Stimulated activated CD4-positive, alpha-beta T cell treated with anti-CD3 and anti-CD28 coated beads, Interleukin-12 subunit alpha, Interleukin-12 subunit beta, amount 100 ng/mL, for 24 hours (primary cell): Measurements from ENCODE around the gene CRAMP1.

Experiments
- DNase-seq, 2 experiments: peaks; one replicate each; pipeline ENCODE4 v3.0.0-alpha.2; 2020; ENCODE audit warnings: low read depth in 2 of 2

The CRAMP1 gene

GRCh38 chr16:1655909-1656807, 44.0 kb downstream of the CRAMP1 start:
- no peak for DNase-seq

GRCh38 chr16:1656808-1657617, 44.9 kb downstream of the CRAMP1 start:
- no peak for DNase-seq

GRCh38 chr16:1657841-1658240, 45.7 kb downstream of the CRAMP1 start:
- no peak for DNase-seq

GRCh38 chr16:1659031-1659430, 46.9 kb downstream of the CRAMP1 start:
- DNase-seq = no peak

- no peak for DNase-seq
Observed at GRCh38 chr16:1661826-1662225, 49.7 kb downstream of the CRAMP1 start.

- no peak for DNase-seq
Observed at GRCh38 chr16:1662543-1662942, 50.4 kb downstream of the CRAMP1 start.

- no peak for DNase-seq
Observed at GRCh38 chr16:1665829-1666228, 53.7 kb downstream of the CRAMP1 start.

- DNase-seq = no peak
Observed at GRCh38 chr16:1666316-1666715, 54.2 kb downstream of the CRAMP1 start.

GRCh38 chr16:1667271-1667670, 55.1 kb downstream of the CRAMP1 start:
- no peak for DNase-seq

GRCh38 chr16:1667916-1668315, 55.8 kb downstream of the CRAMP1 start:
- no peak for DNase-seq

- no peak for DNase-seq
Observed at GRCh38 chr16:1668612-1669319, 56.6 kb downstream of the CRAMP1 start.

- DNase-seq = no peak
Observed at GRCh38 chr16:1669698-1670097, 57.5 kb downstream of the CRAMP1 start.

GRCh38 chr16:1670371-1670770, 58.2 kb downstream of the CRAMP1 start:
- no peak for DNase-seq

GRCh38 chr16:1670866-1671265, 58.7 kb downstream of the CRAMP1 start:
- no peak for DNase-seq

GRCh38 chr16:1673424-1674151, 61.4 kb downstream of the CRAMP1 start:
- DNase-seq = no peak

- DNase-seq = no peak
Observed at GRCh38 chr16:1674306-1674705, 62.1 kb downstream of the CRAMP1 start.

- no peak for DNase-seq
Observed at GRCh38 chr16:1674751-1675664, 62.8 kb downstream of the CRAMP1 start.

- no peak for DNase-seq
Observed at GRCh38 chr16:1676661-1677060, 64.5 kb downstream of the CRAMP1 start.

GRCh38 chr16:1677339-1677738, 65.2 kb downstream of the CRAMP1 start:
- no peak for DNase-seq

GRCh38 chr16:1677942-1678499, 65.9 kb downstream of the CRAMP1 start, which contains the start of gene JPT2:
Gene JPT2 (plus strand): TSS chr16:1678279. CDS start chr16:1678313, 34 bp downstream.
- DNase-seq = peak; percentile 94 to 95
